SKM-1 (cell line): ENCODE measurements around the gene ARHGAP8.
"Not testable (repeated sequence)": the region's sequence is repeated elsewhere in the genome, so short reads cannot be mapped to it uniquely, and the experiment has no call there.

Source experiments
- DNase-seq: peaks from one replicate; lab custom pipeline; 2025; ENCODE audit not compliant: unreplicated experiment; lab: John Stamatoyannopoulos, UW

Gene ARHGAP8

GRCh38 chr22:44850946-44851345 lies 98.6 kb downstream of the ARHGAP8 start:
- DNase-seq, result no peak

DNA sequence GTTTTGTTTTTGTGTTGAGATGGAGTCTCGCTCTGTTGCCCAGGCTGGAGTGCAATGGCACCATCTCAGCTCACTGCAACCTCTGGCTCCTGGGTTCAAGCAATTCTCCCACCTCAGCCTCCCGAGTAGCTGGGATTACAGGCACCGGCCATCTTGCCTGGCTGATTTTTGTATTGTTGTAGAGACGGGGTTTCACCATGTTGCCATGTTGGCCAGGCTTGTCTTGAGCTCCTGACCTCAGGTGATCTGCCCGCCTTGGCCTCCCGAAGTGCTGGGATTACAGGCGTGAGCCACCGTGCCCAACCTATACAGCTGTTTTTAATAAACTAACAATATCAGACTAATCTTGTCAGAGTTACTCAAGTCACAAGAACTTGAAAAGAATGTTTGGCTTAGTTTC lies 102.3 kb downstream of the ARHGAP8 start:
- not testable (repeated sequence) for DNase-seq

DNA sequence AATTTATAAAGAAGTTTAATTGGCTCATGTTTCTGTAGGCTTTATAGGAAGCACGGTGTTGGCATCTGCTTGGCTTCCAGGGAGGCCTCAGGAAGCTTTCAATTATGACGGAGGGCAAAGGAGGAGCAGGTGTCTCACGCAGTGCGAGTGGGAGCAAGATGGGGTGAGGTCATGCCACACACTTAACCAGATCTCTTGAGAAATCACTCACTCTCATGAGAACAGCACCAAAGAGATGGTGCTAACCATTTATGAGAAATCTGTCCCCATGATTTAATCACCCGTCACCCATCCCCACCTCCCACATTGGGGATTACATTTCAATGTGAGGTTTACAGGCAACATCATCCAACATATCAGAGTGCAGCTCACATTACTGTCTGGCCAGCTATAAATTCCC lies 103.5 kb downstream of the ARHGAP8 start:
- DNase-seq, result no peak

GRCh38 chr22:44858819-44859218 lies 106.4 kb downstream of the ARHGAP8 start:
- not testable (repeated sequence) for DNase-seq

DNA sequence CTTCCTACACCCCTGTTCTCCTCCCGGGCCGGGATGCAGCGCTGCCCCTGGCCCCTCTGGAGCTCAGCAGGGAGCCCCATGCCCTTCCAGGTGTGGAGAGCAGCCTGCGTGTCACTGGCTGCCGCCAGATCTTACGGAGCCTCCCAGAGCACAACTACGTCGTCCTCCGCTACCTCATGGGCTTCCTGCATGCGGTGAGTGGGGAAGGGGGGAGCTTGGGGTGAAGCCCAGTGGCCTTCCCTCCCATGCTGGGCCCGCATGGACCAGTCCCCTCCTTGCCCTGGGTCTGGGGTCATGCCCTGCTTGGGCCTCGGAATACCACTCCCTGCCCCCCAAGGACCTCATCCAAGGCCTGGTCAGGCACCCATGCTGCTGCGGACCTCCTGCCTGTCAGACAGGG lies 107.3 kb downstream of the ARHGAP8 start:
- no peak for DNase-seq

- no peak for DNase-seq
Measured at GRCh38 chr22:44860311-44860710, 107.9 kb downstream of the ARHGAP8 start.

DNA sequence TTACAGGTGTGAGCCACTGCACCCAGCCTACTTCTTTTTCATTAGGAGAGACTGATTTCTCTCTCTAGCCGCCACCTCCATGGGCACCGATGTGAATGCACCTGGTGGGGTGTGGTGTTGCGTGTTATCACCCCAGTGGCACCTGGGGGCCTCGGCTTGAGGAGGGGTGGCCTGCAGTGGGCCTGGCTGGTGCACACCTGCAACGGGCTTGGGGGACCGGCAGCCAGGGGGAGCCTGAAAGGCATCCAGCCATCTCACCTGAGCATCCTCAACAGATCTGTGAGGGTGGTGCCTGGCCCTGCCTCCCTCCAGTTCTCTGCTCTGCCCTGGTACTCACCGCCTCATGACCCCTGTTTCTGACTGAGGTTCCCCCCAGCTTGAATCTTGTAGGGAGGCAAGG lies 108.9 kb downstream of the ARHGAP8 start:
- no peak for DNase-seq

DNA sequence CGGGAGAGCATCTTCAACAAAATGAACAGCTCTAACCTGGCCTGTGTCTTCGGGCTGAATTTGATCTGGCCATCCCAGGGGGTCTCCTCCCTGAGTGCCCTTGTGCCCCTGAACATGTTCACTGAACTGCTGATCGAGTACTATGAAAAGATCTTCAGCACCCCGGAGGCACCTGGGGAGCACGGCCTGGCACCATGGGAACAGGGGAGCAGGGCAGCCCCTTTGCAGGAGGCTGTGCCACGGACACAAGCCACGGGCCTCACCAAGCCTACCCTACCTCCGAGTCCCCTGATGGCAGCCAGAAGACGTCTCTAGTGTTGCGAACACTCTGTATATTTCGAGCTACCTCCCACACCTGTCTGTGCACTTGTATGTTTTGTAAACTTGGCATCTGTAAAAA lies 109.9 kb downstream of the ARHGAP8 start:
- no peak for DNase-seq

DNA sequence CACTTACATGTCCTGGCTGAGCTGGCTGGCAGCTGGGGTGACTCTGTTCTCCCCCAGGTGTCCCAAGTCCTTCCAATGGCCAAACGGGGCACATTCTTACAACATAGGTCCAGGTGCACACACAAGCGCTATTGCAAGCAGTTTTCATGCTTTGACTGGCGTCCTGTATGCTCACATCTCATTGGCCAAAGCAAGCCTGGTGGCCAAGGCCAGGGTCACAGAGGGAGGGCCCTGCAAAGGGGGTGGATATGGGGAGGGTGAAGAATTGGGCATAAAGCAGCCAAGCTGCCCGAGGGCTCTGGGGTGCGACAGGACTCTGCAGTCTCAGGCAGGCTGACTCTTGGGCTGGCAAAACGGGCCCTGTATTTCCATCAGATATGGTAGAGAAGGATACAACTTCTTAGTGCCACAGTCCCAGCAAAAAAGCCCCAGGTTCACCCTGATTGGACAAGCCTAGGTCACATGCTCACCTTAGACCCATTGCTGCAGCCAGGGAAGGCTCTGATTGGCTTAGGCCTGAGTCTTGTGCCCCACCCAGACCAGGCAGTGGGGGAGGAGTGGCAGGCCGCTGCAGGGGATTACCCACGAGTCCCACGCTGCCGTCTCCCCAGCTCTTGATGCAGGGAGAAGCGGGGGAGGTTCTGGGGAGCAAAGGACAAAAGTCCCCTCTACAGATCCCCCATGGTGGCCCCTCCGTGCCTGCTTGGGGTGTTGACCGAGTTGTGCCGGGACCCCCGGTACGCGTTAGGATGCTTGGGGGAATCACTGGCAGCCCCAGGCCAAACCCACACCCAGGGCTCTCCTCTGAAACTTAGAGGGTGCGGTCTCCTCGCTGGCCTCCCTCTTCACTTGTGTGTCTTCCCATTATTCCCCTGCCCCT lies 110.8 kb downstream of the ARHGAP8 start:
- DNase-seq, result no peak

GRCh38 chr22:44865193-44866057 lies 113.0 kb downstream of the ARHGAP8 start:
- no peak for DNase-seq

- DNase-seq, result no peak
Measured at GRCh38 chr22:44869196-44869595, 116.8 kb downstream of the ARHGAP8 start.

DNA sequence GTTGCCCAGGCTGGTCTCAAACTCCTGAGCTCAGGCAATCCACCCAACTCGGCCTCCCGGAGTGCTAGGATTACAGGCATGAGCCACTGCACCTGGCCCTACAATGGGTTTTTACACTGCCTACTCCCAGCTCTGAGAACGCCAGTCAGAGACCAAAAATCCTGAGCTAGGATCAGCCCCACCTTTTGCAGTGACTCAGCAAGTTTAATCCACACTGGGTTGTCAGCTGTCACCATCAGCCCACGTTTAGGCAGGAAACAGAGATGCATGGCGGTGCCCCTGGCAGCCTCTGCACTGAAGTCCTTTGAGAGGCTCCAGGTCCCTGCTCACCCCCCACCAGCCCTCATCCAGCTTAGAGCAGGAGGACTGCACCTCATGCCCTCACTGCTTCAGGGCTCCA lies 117.6 kb downstream of the ARHGAP8 start:
- DNase-seq, result no peak

DNA sequence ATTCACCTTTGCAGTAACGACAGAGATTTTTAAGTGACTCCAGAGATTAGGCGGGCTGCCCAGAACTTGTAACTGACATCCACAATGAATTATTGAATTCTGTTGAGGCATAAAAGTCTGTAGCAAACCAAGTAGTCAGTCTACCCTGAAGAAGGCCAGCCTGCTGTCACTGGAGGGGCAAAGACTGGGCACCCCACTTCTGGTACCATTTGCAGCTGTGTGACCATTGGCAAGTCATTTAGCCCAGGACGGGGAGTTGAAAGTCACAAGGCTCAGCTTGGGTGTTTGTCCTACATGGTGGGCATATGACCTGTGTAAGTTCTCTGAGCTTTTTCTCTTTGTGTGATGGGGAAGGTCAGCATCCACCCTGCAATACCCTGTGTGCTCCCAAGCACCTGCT lies 119.4 kb downstream of the ARHGAP8 start:
- DNase-seq, result no peak

- DNase-seq, result no peak
Measured at GRCh38 chr22:44876921-44877320, 124.5 kb downstream of the ARHGAP8 start.

DNA sequence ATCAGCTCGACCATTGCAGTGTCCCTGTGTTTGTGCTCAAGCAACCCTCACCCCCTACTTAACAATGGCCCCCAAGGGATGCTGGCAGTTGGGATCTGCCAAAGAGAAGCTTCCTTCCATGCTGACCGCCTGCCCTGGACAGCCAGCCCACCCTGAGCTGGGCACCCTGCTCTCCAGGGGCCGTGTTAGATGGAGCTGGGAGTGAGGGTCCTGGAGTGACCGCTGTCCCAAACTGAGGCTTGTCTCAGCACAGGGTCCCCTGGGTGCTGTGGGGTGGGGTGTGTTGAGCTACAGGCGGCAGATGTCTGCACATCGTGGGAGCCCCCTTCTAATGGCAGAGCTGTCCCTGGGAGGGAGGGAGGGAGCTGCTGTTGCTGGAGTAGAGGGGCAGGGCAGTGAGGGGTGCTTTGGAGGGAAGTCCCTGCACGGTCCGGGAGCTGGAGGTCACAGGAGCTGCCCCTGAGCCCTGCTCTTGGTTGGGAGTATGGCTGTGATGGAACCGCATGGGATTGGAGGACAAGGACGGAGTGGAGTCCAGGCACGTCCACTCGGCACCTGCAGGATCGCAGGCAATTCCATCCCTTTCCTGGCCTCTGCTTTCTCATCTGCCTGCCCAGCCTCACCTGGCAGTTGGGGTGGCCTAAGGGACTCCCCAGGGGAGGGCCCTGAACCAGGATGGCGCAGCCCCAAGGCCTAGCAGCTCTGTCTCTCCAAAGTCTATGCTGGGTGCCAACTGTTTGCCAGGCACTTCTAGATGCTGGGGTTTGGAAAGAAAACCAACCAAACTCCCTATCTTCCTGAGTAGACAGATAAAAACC lies 126.3 kb downstream of the ARHGAP8 start:
- DNase-seq, result no peak

- DNase-seq, result no peak
Measured at GRCh38 chr22:44879301-44879680, 126.9 kb downstream of the ARHGAP8 start.

GRCh38 chr22:44880610-44881290 lies 128.4 kb downstream of the ARHGAP8 start:
- DNase-seq, result no peak

DNA sequence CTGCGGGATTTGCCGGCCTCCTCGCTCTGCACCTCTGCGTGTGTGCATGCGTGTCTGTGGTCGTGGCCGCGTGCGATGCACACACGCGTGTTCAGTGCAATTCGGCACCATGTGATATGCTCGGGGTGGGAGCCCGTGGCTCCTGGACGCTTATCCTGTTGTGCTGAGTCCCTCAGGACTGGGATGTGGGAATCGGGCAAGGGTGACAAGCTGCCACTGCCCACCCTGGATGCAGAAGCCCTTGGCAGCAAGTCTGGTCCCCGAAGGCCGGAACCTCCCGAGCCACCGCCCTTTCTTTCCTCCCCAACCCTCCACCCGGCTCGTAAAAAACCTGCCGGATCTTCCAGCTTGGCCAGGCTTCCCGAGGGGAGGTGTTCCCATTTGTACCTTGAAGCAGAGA lies 129.2 kb downstream of the ARHGAP8 start:
- DNase-seq, result no peak

DNA sequence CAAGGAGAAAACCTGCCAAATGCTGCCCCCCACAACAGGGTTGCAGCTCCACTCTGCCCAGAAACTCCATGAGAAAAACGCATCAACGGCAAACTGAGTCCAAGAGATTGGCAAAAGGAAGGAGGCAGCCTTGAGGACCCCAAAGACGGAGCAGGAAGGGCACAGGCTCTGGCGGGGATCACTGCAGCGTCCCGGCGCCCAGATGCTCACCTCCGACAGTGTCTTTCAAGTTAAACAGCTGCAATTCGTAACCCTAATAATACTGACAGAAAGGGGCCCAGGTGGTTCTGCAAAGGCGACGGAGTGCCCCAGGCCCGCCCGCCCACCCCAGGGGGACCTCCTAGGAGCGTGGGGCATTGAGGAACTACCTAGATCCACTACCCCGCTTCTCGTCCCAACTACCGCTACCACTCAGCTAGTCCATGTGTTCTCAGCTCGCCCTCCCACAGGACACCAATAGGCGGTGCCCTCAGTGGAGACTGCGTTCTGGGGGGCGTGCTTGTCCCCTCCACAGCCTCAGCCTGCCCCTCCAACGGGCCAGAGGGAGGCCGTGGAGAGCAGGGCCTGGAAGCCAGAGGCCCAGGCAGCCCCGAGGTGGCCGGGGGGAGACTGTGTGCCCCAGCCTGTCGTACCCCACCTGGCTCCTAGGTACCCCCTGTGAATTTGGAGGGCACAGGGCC lies 130.0 kb downstream of the ARHGAP8 start:
- no peak for DNase-seq

- DNase-seq, result no peak
Measured at GRCh38 chr22:44883011-44883421, 130.6 kb downstream of the ARHGAP8 start.
